Liver (tissue), 9 donors: ENCODE measurements around the gene ANXA10. TPM values are rescaled to one million over a fixed set of nuclear protein-coding genes. Genes with fewer than 3 reads are reported as not detected.

Experiments used
- DNase-seq: peaks from one replicate; pipeline ENCODE4 v3.0.0-alpha.2; 2017; ENCODE audit warnings: low spot score
- H3K27ac ChIP-seq, 2 donors: one replicate each; pipeline ENCODE4 v1.7.0; 2013; ENCODE audit warnings: inconsistent platforms in 2 of 2, low read length in 2 of 2, control low read depth in 1 of 2, low read depth in 1 of 2, mild to moderate bottlenecking in 1 of 2
- H3K27me3 ChIP-seq, 4 donors: one replicate each; pipeline versions ENCODE4 v1.6.1 to v1.7.0; 2013; ENCODE audit warnings: low read length in 3 of 4, inconsistent platforms in 1 of 4, mild to moderate bottlenecking in 1 of 4, moderate library complexity in 1 of 4; ENCODE audit not compliant: control insufficient read depth in 4 of 4, insufficient read depth in 4 of 4
- H3K36me3 ChIP-seq, 4 donors: one replicate each; pipeline versions ENCODE4 v1.6.1 to v1.7.0; 2013; ENCODE audit warnings: low read length in 3 of 4, mild to moderate bottlenecking in 3 of 4, low read depth in 1 of 4, moderate library complexity in 1 of 4; ENCODE audit not compliant: control insufficient read depth in 4 of 4, insufficient read depth in 3 of 4
- H3K4me1 ChIP-seq, 4 donors: one replicate each; pipeline versions ENCODE4 v1.6.1 to v1.7.0; 2013; ENCODE audit warnings: low read length in 3 of 4, mild to moderate bottlenecking in 3 of 4, moderate library complexity in 1 of 4; ENCODE audit not compliant: control insufficient read depth in 4 of 4, insufficient read depth in 4 of 4
- H3K4me3 ChIP-seq, 3 donors: one replicate each; pipeline versions ENCODE4 v1.6.1 to v1.7.0; 2013; ENCODE audit warnings: low read length in 3 of 3, control low read depth in 1 of 3, low read depth in 1 of 3, mild to moderate bottlenecking in 1 of 3
- H3K9ac ChIP-seq, 2 donors: one replicate each; pipeline ENCODE4 v1.7.0; 2013; ENCODE audit warnings: low read length in 2 of 2, mild to moderate bottlenecking in 2 of 2, moderate library complexity in 2 of 2, control low read depth in 1 of 2, low read depth in 1 of 2
- H3K9me3 ChIP-seq, 4 donors: one replicate each; pipeline versions ENCODE4 v1.6.1 to v1.7.0; 2013; ENCODE audit warnings: low read length in 3 of 4; ENCODE audit not compliant: control insufficient read depth in 4 of 4
- ATF3 ChIP-seq: IDR thresholded peaks from 2 replicates; pipeline ENCODE4 v1.6.1; 2016; ENCODE audit warnings: antibody characterized with exemption
- EGR1 ChIP-seq, 2 donors: IDR thresholded peaks; 2 replicates each; pipeline ENCODE4 v1.6.1; 2016 to 2018; ENCODE audit warnings: antibody characterized with exemption in 2 of 2, low read depth in 2 of 2
- FOXA2 ChIP-seq: IDR thresholded peaks from 2 replicates; pipeline ENCODE4 v1.6.1; 2016; ENCODE audit warnings: antibody characterized with exemption
- GABPA ChIP-seq, 2 donors: IDR thresholded peaks in 1 of 2; conservative IDR thresholded peaks in 1 of 2; 2 replicates each; pipeline ENCODE4 v1.6.1; 2016; ENCODE audit warnings: antibody characterized with exemption in 2 of 2, mild to moderate bottlenecking in 1 of 2, moderate library complexity in 1 of 2
- HNF4A ChIP-seq, 2 donors: conservative IDR thresholded peaks; 2 replicates each; pipeline ENCODE4 v1.6.1; 2016; ENCODE audit warnings: antibody characterized with exemption in 2 of 2, mild to moderate bottlenecking in 2 of 2
- HNF4G ChIP-seq: IDR thresholded peaks from 2 replicates; pipeline ENCODE4 v1.6.1; 2016; ENCODE audit warnings: antibody characterized with exemption
- JUND ChIP-seq, 2 donors: IDR thresholded peaks; 2 replicates each; pipeline ENCODE4 v1.6.1; 2016; ENCODE audit warnings: antibody characterized with exemption in 2 of 2
- RAD21 ChIP-seq, 2 donors: IDR thresholded peaks; 2 replicates each; pipeline ENCODE4 v1.6.1; 2016; ENCODE audit warnings: antibody characterized with exemption in 2 of 2, mild to moderate bottlenecking in 2 of 2
- RXRA ChIP-seq, 2 donors: IDR thresholded peaks; 2 replicates each; pipeline ENCODE4 v1.6.1; 2017 to 2018; ENCODE audit warnings: antibody characterized with exemption in 2 of 2, mild to moderate bottlenecking in 1 of 2
- SP1 ChIP-seq: IDR thresholded peaks from 2 replicates; pipeline ENCODE4 v1.6.1; 2018; ENCODE audit warnings: antibody characterized with exemption, mild to moderate bottlenecking
- TAF1 ChIP-seq: conservative IDR thresholded peaks from 2 replicates; pipeline ENCODE4 v1.6.1; 2016; ENCODE audit warnings: antibody characterized with exemption, mild to moderate bottlenecking
- YY1 ChIP-seq: IDR thresholded peaks from 2 replicates; pipeline ENCODE4 v1.6.1; 2016; ENCODE audit warnings: antibody characterized with exemption, mild to moderate bottlenecking
- WGBS: extraction: QIAGEN DNeasy Blood & Tissue Kit; methylation state at CpG from one replicate; pipeline ENCODE4 v1.1.7; 2013; 5-methylcytosine and 5-hydroxymethylcytosine counted together
- polyA plus RNA-seq, 2 donors: library from polyadenylated mRNA; stranded (reverse) in 1 of 2; unstranded in 1 of 2; fragments of 200-250 nt in 1 of 2; fragments of >200 nt in 1 of 2; fragmentation: Nextera tagmentation in 1 of 2; extraction: Ambion mirVana in 1 of 2; gene quantifications; one replicate each; pipeline versions ENCODE4 v1.2.1 to v1.2.3, GENCODE V29; 2013 to 2015
- total RNA-seq, 2 donors: library from RNA; depleted of rRNA; stranded (reverse); fragments of >200 nt; gene quantifications; one replicate each; pipeline ENCODE4 v1.2.3, GENCODE V29; 2014
- TF ChIP-seq, protein P1 (sequence below): IDR thresholded peaks from 2 replicates; pipeline ENCODE4 v1.6.1; 2016; ENCODE audit warnings: antibody characterized with exemption
- TF ChIP-seq, protein P2 (sequence below): IDR thresholded peaks from 2 replicates; pipeline ENCODE4 v1.6.1; 2016; ENCODE audit warnings: antibody characterized with exemption
- TF ChIP-seq, protein P3 (sequence below): fragments of 150-350 bp; IDR thresholded peaks from 2 replicates; pipeline ENCODE4 v1.5.1; 2017; ENCODE audit warnings: improper control_type of control experiment, low read depth, low read length; ENCODE audit not compliant: missing input control
- TF ChIP-seq, protein P4 (sequence below): IDR thresholded peaks from 2 replicates; pipeline ENCODE4 v1.6.1; 2016; ENCODE audit warnings: antibody characterized with exemption, mild to moderate bottlenecking
- donor health status: healthy.
- donor health status: healthy.
- donor health status: healthy.
- donor health status: healthy.
- donor health status: healthy.

Gene ANXA10
- total and polyA plus RNA-seq, 4 donors: 6.3 to 45.4 (median 28.3) TPM

- Histone ChIP-seq H3K36me3 (no peaks in the 10 kb centered on the region), H3K9me3 (no peaks in the 10 kb centered on the region), H3K27me3 (peaks cover 0 to 4% (median 0%) of the 10 kb centered on the region in 4 donors), H3K27ac (no peak overlapping the region), H3K9ac (no peak overlapping the region), H3K4me1 (no peaks in the 10 kb centered on the region), H3K4me3 (no peak overlapping the region)
- no peak for DNase-seq
- TF ChIP-seq YY1 (no peak), FOXA2 (no peak), SP1 (no peak), HNF4G (no peak), RXRA (IDR thresholded peaks at IDR 0.05) (no peak), TAF1 (no peak), HNF4A (conservative IDR thresholded peaks at IDR 0.05) (no peak)
- TF ChIP-seq, protein P1, sequence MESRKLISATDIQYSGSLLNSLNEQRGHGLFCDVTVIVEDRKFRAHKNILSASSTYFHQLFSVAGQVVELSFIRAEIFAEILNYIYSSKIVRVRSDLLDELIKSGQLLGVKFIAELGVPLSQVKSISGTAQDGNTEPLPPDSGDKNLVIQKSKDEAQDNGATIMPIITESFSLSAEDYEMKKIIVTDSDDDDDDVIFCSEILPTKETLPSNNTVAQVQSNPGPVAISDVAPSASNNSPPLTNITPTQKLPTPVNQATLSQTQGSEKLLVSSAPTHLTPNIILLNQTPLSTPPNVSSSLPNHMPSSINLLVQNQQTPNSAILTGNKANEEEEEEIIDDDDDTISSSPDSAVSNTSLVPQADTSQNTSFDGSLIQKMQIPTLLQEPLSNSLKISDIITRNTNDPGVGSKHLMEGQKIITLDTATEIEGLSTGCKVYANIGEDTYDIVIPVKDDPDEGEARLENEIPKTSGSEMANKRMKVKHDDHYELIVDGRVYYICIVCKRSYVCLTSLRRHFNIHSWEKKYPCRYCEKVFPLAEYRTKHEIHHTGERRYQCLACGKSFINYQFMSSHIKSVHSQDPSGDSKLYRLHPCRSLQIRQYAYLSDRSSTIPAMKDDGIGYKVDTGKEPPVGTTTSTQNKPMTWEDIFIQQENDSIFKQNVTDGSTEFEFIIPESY: no peak
- TF ChIP-seq, protein P2, sequence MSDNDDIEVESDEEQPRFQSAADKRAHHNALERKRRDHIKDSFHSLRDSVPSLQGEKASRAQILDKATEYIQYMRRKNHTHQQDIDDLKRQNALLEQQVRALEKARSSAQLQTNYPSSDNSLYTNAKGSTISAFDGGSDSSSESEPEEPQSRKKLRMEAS: no peak
- TF ChIP-seq, protein P3, sequence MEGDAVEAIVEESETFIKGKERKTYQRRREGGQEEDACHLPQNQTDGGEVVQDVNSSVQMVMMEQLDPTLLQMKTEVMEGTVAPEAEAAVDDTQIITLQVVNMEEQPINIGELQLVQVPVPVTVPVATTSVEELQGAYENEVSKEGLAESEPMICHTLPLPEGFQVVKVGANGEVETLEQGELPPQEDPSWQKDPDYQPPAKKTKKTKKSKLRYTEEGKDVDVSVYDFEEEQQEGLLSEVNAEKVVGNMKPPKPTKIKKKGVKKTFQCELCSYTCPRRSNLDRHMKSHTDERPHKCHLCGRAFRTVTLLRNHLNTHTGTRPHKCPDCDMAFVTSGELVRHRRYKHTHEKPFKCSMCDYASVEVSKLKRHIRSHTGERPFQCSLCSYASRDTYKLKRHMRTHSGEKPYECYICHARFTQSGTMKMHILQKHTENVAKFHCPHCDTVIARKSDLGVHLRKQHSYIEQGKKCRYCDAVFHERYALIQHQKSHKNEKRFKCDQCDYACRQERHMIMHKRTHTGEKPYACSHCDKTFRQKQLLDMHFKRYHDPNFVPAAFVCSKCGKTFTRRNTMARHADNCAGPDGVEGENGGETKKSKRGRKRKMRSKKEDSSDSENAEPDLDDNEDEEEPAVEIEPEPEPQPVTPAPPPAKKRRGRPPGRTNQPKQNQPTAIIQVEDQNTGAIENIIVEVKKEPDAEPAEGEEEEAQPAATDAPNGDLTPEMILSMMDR: no peak
- WGBS: 80% methylated on average over 1 of the region's 1 CpG
These were observed 25.8 kb downstream of the ANXA10 start for GRCh38 chr4:168118116-168118655.

GRCh38 chr4:168119100-168119499 is 26.8 kb downstream of the ANXA10 start:
- Histone ChIP-seq H3K27ac (no peak overlapping the region), H3K27me3 (peaks cover 0 to 4% (median 0%) of the 10 kb centered on the region in 4 donors), H3K9ac (no peak overlapping the region), H3K4me3 (no peak overlapping the region), H3K9me3 (no peaks in the 10 kb centered on the region), H3K4me1 (no peaks in the 10 kb centered on the region), H3K36me3 (no peaks in the 10 kb centered on the region)
- TF ChIP-seq, protein P4, sequence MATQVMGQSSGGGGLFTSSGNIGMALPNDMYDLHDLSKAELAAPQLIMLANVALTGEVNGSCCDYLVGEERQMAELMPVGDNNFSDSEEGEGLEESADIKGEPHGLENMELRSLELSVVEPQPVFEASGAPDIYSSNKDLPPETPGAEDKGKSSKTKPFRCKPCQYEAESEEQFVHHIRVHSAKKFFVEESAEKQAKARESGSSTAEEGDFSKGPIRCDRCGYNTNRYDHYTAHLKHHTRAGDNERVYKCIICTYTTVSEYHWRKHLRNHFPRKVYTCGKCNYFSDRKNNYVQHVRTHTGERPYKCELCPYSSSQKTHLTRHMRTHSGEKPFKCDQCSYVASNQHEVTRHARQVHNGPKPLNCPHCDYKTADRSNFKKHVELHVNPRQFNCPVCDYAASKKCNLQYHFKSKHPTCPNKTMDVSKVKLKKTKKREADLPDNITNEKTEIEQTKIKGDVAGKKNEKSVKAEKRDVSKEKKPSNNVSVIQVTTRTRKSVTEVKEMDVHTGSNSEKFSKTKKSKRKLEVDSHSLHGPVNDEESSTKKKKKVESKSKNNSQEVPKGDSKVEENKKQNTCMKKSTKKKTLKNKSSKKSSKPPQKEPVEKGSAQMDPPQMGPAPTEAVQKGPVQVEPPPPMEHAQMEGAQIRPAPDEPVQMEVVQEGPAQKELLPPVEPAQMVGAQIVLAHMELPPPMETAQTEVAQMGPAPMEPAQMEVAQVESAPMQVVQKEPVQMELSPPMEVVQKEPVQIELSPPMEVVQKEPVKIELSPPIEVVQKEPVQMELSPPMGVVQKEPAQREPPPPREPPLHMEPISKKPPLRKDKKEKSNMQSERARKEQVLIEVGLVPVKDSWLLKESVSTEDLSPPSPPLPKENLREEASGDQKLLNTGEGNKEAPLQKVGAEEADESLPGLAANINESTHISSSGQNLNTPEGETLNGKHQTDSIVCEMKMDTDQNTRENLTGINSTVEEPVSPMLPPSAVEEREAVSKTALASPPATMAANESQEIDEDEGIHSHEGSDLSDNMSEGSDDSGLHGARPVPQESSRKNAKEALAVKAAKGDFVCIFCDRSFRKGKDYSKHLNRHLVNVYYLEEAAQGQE: no peak
- no peak for TF ChIP-seq EGR1 (IDR thresholded peaks at IDR 0.05; ENCODE audit: low read depth in 2 of 2)
- no peak for TF ChIP-seq GABPA (IDR thresholded peaks at IDR 0.05 in 1 of 2, conservative IDR thresholded peaks at IDR 0.05 in 1 of 2)
- no peak for TF ChIP-seq TAF1
- TF ChIP-seq RAD21 (IDR thresholded peaks at IDR 0.05): no peak
- TF ChIP-seq JUND (IDR thresholded peaks at IDR 0.05): no peak
- TF ChIP-seq, protein P3: no peak
- no peak for TF ChIP-seq ATF3
- no peak for TF ChIP-seq SP1
- TF ChIP-seq, protein P1: no peak
- 42% methylated on average over 1 of the region's 1 CpG for WGBS
- DNase-seq: no peak
